Liver (tissue), 9 donors: ENCODE data around the gene EML1. TPM values are rescaled to one million over a fixed set of nuclear protein-coding genes. Genes with fewer than 3 reads are reported as not detected.

Experiments used
- DNase-seq: peaks from one replicate; pipeline ENCODE4 v3.0.0-alpha.2; 2017; ENCODE audit warnings: low spot score
- H3K27ac ChIP-seq, 2 donors: one replicate each; pipeline ENCODE4 v1.7.0; 2013; ENCODE audit warnings: inconsistent platforms in 2 of 2, low read length in 2 of 2, control low read depth in 1 of 2, low read depth in 1 of 2, mild to moderate bottlenecking in 1 of 2
- H3K27me3 ChIP-seq, 4 donors: one replicate each; pipeline versions ENCODE4 v1.6.1 to v1.7.0; 2013; ENCODE audit warnings: low read length in 3 of 4, inconsistent platforms in 1 of 4, mild to moderate bottlenecking in 1 of 4, moderate library complexity in 1 of 4; ENCODE audit not compliant: control insufficient read depth in 4 of 4, insufficient read depth in 4 of 4
- H3K36me3 ChIP-seq, 4 donors: one replicate each; pipeline versions ENCODE4 v1.6.1 to v1.7.0; 2013; ENCODE audit warnings: low read length in 3 of 4, mild to moderate bottlenecking in 3 of 4, low read depth in 1 of 4, moderate library complexity in 1 of 4; ENCODE audit not compliant: control insufficient read depth in 4 of 4, insufficient read depth in 3 of 4
- H3K4me1 ChIP-seq, 4 donors: one replicate each; pipeline versions ENCODE4 v1.6.1 to v1.7.0; 2013; ENCODE audit warnings: low read length in 3 of 4, mild to moderate bottlenecking in 3 of 4, moderate library complexity in 1 of 4; ENCODE audit not compliant: control insufficient read depth in 4 of 4, insufficient read depth in 4 of 4
- H3K4me3 ChIP-seq, 3 donors: one replicate each; pipeline versions ENCODE4 v1.6.1 to v1.7.0; 2013; ENCODE audit warnings: low read length in 3 of 3, control low read depth in 1 of 3, low read depth in 1 of 3, mild to moderate bottlenecking in 1 of 3
- H3K9ac ChIP-seq, 2 donors: one replicate each; pipeline ENCODE4 v1.7.0; 2013; ENCODE audit warnings: low read length in 2 of 2, mild to moderate bottlenecking in 2 of 2, moderate library complexity in 2 of 2, control low read depth in 1 of 2, low read depth in 1 of 2
- H3K9me3 ChIP-seq, 4 donors: one replicate each; pipeline versions ENCODE4 v1.6.1 to v1.7.0; 2013; ENCODE audit warnings: low read length in 3 of 4; ENCODE audit not compliant: control insufficient read depth in 4 of 4
- EGR1 ChIP-seq, 2 donors: IDR thresholded peaks; 2 replicates each; pipeline ENCODE4 v1.6.1; 2016 to 2018; ENCODE audit warnings: antibody characterized with exemption in 2 of 2, low read depth in 2 of 2
- FOXA2 ChIP-seq: IDR thresholded peaks from 2 replicates; pipeline ENCODE4 v1.6.1; 2016; ENCODE audit warnings: antibody characterized with exemption
- HNF4A ChIP-seq, 2 donors: conservative IDR thresholded peaks; 2 replicates each; pipeline ENCODE4 v1.6.1; 2016; ENCODE audit warnings: antibody characterized with exemption in 2 of 2, mild to moderate bottlenecking in 2 of 2
- HNF4G ChIP-seq: IDR thresholded peaks from 2 replicates; pipeline ENCODE4 v1.6.1; 2016; ENCODE audit warnings: antibody characterized with exemption
- JUND ChIP-seq, 2 donors: IDR thresholded peaks; 2 replicates each; pipeline ENCODE4 v1.6.1; 2016; ENCODE audit warnings: antibody characterized with exemption in 2 of 2
- NR2F2 ChIP-seq: IDR thresholded peaks from 2 replicates; pipeline ENCODE4 v1.6.1; 2016; ENCODE audit warnings: antibody characterized with exemption
- RAD21 ChIP-seq, 2 donors: IDR thresholded peaks; 2 replicates each; pipeline ENCODE4 v1.6.1; 2016; ENCODE audit warnings: antibody characterized with exemption in 2 of 2, mild to moderate bottlenecking in 2 of 2
- RXRA ChIP-seq, 2 donors: IDR thresholded peaks; 2 replicates each; pipeline ENCODE4 v1.6.1; 2017 to 2018; ENCODE audit warnings: antibody characterized with exemption in 2 of 2, mild to moderate bottlenecking in 1 of 2
- SP1 ChIP-seq: IDR thresholded peaks from 2 replicates; pipeline ENCODE4 v1.6.1; 2018; ENCODE audit warnings: antibody characterized with exemption, mild to moderate bottlenecking
- TAF1 ChIP-seq: conservative IDR thresholded peaks from 2 replicates; pipeline ENCODE4 v1.6.1; 2016; ENCODE audit warnings: antibody characterized with exemption, mild to moderate bottlenecking
- YY1 ChIP-seq: IDR thresholded peaks from 2 replicates; pipeline ENCODE4 v1.6.1; 2016; ENCODE audit warnings: antibody characterized with exemption, mild to moderate bottlenecking
- whole genome bisulfite sequencing: extraction: QIAGEN DNeasy Blood & Tissue Kit; methylation state at CpG from one replicate; pipeline ENCODE4 v1.1.7; 2013; 5-methylcytosine and 5-hydroxymethylcytosine counted together
- polyA plus RNA-seq, 2 donors: library from polyadenylated mRNA; stranded (reverse) in 1 of 2; unstranded in 1 of 2; fragments of 200-250 nt in 1 of 2; fragments of >200 nt in 1 of 2; fragmentation: Nextera tagmentation in 1 of 2; extraction: Ambion mirVana in 1 of 2; gene quantifications; one replicate each; pipeline versions ENCODE4 v1.2.1 to v1.2.3, GENCODE V29; 2013 to 2015
- total RNA-seq, 2 donors: library from RNA; depleted of rRNA; stranded (reverse); fragments of >200 nt; gene quantifications; one replicate each; pipeline ENCODE4 v1.2.3, GENCODE V29; 2014
- TF ChIP-seq, protein P1 (sequence below): fragments of 150-350 bp; IDR thresholded peaks from 2 replicates; pipeline ENCODE4 v1.5.1; 2017; ENCODE audit warnings: improper control_type of control experiment, low read depth, low read length; ENCODE audit not compliant: missing input control
- TF ChIP-seq, protein P2 (sequence below): IDR thresholded peaks from 2 replicates; pipeline ENCODE4 v1.6.1; 2016; ENCODE audit warnings: antibody characterized with exemption
- TF ChIP-seq, protein P3 (sequence below): IDR thresholded peaks from 2 replicates; pipeline ENCODE4 v1.6.1; 2016; ENCODE audit warnings: antibody characterized with exemption
- TF ChIP-seq, protein P4 (sequence below): IDR thresholded peaks from 2 replicates; pipeline ENCODE4 v1.6.1; 2016; ENCODE audit warnings: antibody characterized with exemption
- donor health status: healthy.
- donor health status: healthy.
- donor health status: healthy.
- donor health status: healthy.
- donor health status: healthy.

Gene EML1
- total and polyA plus RNA-seq, 4 donors: 2.7 to 14.6 (median 4.6) TPM

DNA sequence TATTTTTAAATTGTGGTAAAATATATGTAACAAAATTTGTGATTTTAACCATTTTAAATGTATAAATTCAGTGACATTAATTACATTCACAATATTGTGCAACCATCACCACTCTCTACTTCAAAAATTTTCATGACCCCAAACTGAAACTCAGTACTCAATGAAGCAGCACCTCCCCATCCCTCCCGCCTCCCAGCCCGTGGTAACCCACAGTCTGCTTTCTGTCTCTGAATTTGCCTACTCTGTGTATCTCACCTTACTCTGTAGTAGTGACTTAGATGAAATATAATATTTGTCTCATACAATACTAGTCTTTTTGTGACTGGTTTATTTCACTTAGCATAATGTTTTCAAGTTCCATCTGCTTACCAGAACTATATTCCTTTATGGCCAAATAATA, 36.2 kb downstream of the EML1 start:
- H3K4me3 ChIP-seq: no peak overlapping the region
- no peaks in the 10 kb centered on the region for H3K27me3 ChIP-seq
- WGBS: 87% methylated on average over 2 of the region's 2 CpGs
- H3K9ac ChIP-seq: no peak overlapping the region
- no peaks in the 10 kb centered on the region for H3K36me3 ChIP-seq
- DNase-seq: no peak
- TF ChIP-seq RXRA (IDR thresholded peaks at IDR 0.05) (no peak), RAD21 (IDR thresholded peaks at IDR 0.05) (no peak), JUND (IDR thresholded peaks at IDR 0.05) (no peak), TAF1 (no peak), YY1 (no peak), HNF4G (no peak), HNF4A (conservative IDR thresholded peaks at IDR 0.05) (no peak), FOXA2 (no peak), SP1 (no peak)
- TF ChIP-seq, protein P1, sequence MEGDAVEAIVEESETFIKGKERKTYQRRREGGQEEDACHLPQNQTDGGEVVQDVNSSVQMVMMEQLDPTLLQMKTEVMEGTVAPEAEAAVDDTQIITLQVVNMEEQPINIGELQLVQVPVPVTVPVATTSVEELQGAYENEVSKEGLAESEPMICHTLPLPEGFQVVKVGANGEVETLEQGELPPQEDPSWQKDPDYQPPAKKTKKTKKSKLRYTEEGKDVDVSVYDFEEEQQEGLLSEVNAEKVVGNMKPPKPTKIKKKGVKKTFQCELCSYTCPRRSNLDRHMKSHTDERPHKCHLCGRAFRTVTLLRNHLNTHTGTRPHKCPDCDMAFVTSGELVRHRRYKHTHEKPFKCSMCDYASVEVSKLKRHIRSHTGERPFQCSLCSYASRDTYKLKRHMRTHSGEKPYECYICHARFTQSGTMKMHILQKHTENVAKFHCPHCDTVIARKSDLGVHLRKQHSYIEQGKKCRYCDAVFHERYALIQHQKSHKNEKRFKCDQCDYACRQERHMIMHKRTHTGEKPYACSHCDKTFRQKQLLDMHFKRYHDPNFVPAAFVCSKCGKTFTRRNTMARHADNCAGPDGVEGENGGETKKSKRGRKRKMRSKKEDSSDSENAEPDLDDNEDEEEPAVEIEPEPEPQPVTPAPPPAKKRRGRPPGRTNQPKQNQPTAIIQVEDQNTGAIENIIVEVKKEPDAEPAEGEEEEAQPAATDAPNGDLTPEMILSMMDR: no peak
- TF ChIP-seq, protein P2, sequence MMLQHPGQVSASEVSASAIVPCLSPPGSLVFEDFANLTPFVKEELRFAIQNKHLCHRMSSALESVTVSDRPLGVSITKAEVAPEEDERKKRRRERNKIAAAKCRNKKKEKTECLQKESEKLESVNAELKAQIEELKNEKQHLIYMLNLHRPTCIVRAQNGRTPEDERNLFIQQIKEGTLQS: no peak
- TF ChIP-seq, protein P3, sequence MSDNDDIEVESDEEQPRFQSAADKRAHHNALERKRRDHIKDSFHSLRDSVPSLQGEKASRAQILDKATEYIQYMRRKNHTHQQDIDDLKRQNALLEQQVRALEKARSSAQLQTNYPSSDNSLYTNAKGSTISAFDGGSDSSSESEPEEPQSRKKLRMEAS: no peak
- H3K27ac ChIP-seq: no peak overlapping the region
- H3K9me3 ChIP-seq: no peaks in the 10 kb centered on the region
- peaks cover 0 to 8% (median 4%) of the 10 kb centered on the region in 4 donors for H3K4me1 ChIP-seq

DNA sequence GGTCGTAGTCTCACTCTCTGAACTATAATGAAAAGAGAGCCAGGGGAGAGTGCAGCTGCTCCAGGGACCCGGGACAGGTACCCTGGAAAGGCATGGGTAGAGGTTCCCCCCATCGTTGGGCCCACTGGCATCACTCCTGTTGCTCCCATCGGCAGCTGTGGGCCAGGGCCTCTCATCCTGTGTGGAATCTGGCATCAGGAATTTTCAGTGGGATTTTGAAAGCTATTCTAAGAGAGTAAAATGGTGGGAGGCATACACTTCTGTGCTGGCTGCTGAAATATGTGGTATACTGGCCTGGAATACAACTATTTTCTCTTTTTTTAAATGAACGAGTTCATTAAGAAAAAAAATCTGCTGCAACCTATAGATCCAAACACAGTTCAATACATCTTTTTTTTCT, 38.1 kb downstream of the EML1 start:
- no peak for DNase-seq
- Histone ChIP-seq H3K9ac (no peak overlapping the region), H3K27ac (no peak overlapping the region), H3K27me3 (no peaks in the 10 kb centered on the region), H3K9me3 (no peaks in the 10 kb centered on the region), H3K4me1 (peaks cover 0 to 8% (median 4%) of the 10 kb centered on the region in 4 donors), H3K4me3 (no peak overlapping the region), H3K36me3 (no peaks in the 10 kb centered on the region)
- TF ChIP-seq SP1 (no peak), RAD21 (IDR thresholded peaks at IDR 0.05) (no peak), EGR1 (IDR thresholded peaks at IDR 0.05; ENCODE audit: low read depth in 2 of 2) (no peak), NR2F2 (no peak), RXRA (IDR thresholded peaks at IDR 0.05) (no peak), TAF1 (no peak), JUND (IDR thresholded peaks at IDR 0.05) (no peak)
- TF ChIP-seq, protein P4, sequence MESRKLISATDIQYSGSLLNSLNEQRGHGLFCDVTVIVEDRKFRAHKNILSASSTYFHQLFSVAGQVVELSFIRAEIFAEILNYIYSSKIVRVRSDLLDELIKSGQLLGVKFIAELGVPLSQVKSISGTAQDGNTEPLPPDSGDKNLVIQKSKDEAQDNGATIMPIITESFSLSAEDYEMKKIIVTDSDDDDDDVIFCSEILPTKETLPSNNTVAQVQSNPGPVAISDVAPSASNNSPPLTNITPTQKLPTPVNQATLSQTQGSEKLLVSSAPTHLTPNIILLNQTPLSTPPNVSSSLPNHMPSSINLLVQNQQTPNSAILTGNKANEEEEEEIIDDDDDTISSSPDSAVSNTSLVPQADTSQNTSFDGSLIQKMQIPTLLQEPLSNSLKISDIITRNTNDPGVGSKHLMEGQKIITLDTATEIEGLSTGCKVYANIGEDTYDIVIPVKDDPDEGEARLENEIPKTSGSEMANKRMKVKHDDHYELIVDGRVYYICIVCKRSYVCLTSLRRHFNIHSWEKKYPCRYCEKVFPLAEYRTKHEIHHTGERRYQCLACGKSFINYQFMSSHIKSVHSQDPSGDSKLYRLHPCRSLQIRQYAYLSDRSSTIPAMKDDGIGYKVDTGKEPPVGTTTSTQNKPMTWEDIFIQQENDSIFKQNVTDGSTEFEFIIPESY: no peak
- TF ChIP-seq, protein P2: no peak
- WGBS: 89% methylated on average over 5 of the region's 5 CpGs
